Panc1 (cell line): ENCODE results near the gene RIMBP3C. TPM values are rescaled to one million over a fixed set of nuclear protein-coding genes. Genes with fewer than 3 reads are reported as not detected.
A peak's percentile ranks its signal among the peaks of the same experiment; 100 is the strongest.
"Not testable (repeated sequence)": the region's sequence is repeated elsewhere in the genome, so short reads cannot be mapped to it uniquely, and the experiment has no call there.

Source experiments
- ATAC-seq: fragments of 200-7000 bp; cut with Tn5 transposase; 2 replicates; pipeline ENCODE4 v1.9.1; 2020; ENCODE audit warnings: mild to moderate bottlenecking, moderate library complexity
- BruUV-seq: library from RNA; stranded (reverse); fragments of 400-500 nt; replicated peaks from 2 replicates; lab custom pipeline; 2021; lab: Mats Ljungman, UMichigan
- CTCF ChIA-PET: fragments of 300-600 bp; sonication (Branson Sonifier 250); formaldehyde crosslinking; loops from one replicate; lab custom pipeline; 2022; ENCODE audit warnings: antibody characterized with exemption; lab: Charles Lee
- POLR2A ChIA-PET: fragments of 300-600 bp; sonication (Branson Sonifier 250); formaldehyde crosslinking; loops from one replicate; lab custom pipeline; 2022; ENCODE audit warnings: antibody characterized with exemption; lab: Charles Lee
- DNase-seq: peaks from one replicate; pipeline ENCODE4 v3.0.0-alpha.2; 2010; ENCODE audit warnings: low read depth, low spot score
- H3K27ac ChIP-seq: 2 replicates; pipeline ENCODE4 v1.5.1; 2011; ENCODE audit warnings: mild to moderate bottlenecking, low read length, inconsistent platforms
- H3K27me3 ChIP-seq: fragments of 200-500 bp; sonication (Bioruptor generic); 2 replicates; pipeline ENCODE4 v1.6.0; 2014; ENCODE audit warnings: low read length, inconsistent platforms; ENCODE audit not compliant: control insufficient read depth, insufficient read depth
- H3K36me3 ChIP-seq: fragments of 200-500 bp; sonication (Bioruptor generic); 2 replicates; pipeline ENCODE4 v1.5.1; 2014; ENCODE audit warnings: inconsistent platforms, mild to moderate bottlenecking, low read length, moderate library complexity; ENCODE audit not compliant: control insufficient read depth, insufficient read depth
- H3K4me1 ChIP-seq: 2 replicates; pipeline ENCODE4 v1.5.1; 2011; ENCODE audit warnings: inconsistent platforms, mild to moderate bottlenecking, low read length, moderate library complexity; ENCODE audit not compliant: control insufficient read depth, insufficient read depth
- H3K4me3 ChIP-seq, 2 experiments: 2 replicates each; pipeline ENCODE4 v1.5.1; 2011 to 2012; ENCODE audit warnings: low read depth in 2 of 2, low read length in 2 of 2, mild to moderate bottlenecking in 2 of 2, inconsistent platforms in 1 of 2, moderate library complexity in 1 of 2
- H3K9me3 ChIP-seq: fragments of 200-500 bp; sonication (Bioruptor generic); 2 replicates; pipeline ENCODE4 v1.5.1; 2014; ENCODE audit warnings: low read depth, mild to moderate bottlenecking, inconsistent platforms, low read length, moderate library complexity; ENCODE audit not compliant: control insufficient read depth, insufficient read depth
- POLR2AphosphoS5 ChIP-seq: IDR thresholded peaks from 2 replicates; pipeline ENCODE4 v1.6.1; 2012; ENCODE audit warnings: mild to moderate bottlenecking, low read depth, low read length, moderate library complexity
- REST ChIP-seq, 2 experiments: IDR thresholded peaks; 2 replicates each; pipeline ENCODE4 v1.6.1; 2011 to 2012; ENCODE audit warnings: low read depth in 2 of 2, control low read depth in 1 of 2, low read length in 1 of 2, mild to moderate bottlenecking in 1 of 2, moderate library complexity in 1 of 2; ENCODE audit not compliant: insufficient read depth in 1 of 2
- SIN3A ChIP-seq: IDR thresholded peaks from 2 replicates; pipeline ENCODE4 v1.6.1; 2012; ENCODE audit warnings: low read depth, mild to moderate bottlenecking, low read length, moderate library complexity, borderline replicate concordance; ENCODE audit not compliant: insufficient read depth
- TCF7L2 ChIP-seq: IDR thresholded peaks from 2 replicates; pipeline ENCODE4 v1.6.1; 2011; ENCODE audit warnings: mild to moderate bottlenecking, low read depth, low read length, inconsistent platforms
- in situ Hi-C: cut with HindIII; loops from 2 replicates; pipeline ENCODE4 v1.10.0; 2016; ENCODE audit warnings: low sequenced_read_pairs, low pct_unique_long_range_greater_than_20kb
- intact Hi-C: fragments of 100-400 bp; cut with micrococcal nuclease; formaldehyde crosslinking; loops from one replicate; pipeline ENCODE4 v1.10.0; 2022; ENCODE audit not compliant: unreplicated experiment
- total RNA-seq: library from RNA; stranded (reverse); gene quantifications from one replicate; pipeline ENCODE4 v1.2.1, GENCODE V29; 2021; ENCODE audit not compliant: unreplicated experiment
- TF ChIP-seq, protein P1 (sequence below): fragments of 450-650 bp; IDR thresholded peaks from 2 replicates; pipeline ENCODE4 v1.5.1; 2017; ENCODE audit warnings: mild to moderate bottlenecking

RIMBP3C gene
- total RNA-seq, 1 experiment from 2014 or later: 0.90 TPM

GRCh38 chr22:21585389-21585788, 34.1 kb upstream of the RIMBP3C start:
- no TSS peak for BruUV-seq
- Histone ChIP-seq H3K4me3 (no peak overlapping the region), H3K4me1 (no peaks in the 10 kb centered on the region; the same call in 1 of the 2 replicates), H3K27me3 (no peaks in the 10 kb centered on the region), H3K36me3 (no peaks in the 10 kb centered on the region), H3K9me3 (no peaks in the 10 kb centered on the region), H3K27ac (no peak overlapping the region)
- DNase-seq (no peak), ATAC-seq (no peak)
- ChIA-PET POLR2A (no interaction called here), CTCF (interaction anchor here (0.6 kb wide), 1 partner anchor 10 kb away, joined by 3 read pairs; no protein-coding TSS in a partner anchor)
- TF ChIP-seq, protein P1, sequence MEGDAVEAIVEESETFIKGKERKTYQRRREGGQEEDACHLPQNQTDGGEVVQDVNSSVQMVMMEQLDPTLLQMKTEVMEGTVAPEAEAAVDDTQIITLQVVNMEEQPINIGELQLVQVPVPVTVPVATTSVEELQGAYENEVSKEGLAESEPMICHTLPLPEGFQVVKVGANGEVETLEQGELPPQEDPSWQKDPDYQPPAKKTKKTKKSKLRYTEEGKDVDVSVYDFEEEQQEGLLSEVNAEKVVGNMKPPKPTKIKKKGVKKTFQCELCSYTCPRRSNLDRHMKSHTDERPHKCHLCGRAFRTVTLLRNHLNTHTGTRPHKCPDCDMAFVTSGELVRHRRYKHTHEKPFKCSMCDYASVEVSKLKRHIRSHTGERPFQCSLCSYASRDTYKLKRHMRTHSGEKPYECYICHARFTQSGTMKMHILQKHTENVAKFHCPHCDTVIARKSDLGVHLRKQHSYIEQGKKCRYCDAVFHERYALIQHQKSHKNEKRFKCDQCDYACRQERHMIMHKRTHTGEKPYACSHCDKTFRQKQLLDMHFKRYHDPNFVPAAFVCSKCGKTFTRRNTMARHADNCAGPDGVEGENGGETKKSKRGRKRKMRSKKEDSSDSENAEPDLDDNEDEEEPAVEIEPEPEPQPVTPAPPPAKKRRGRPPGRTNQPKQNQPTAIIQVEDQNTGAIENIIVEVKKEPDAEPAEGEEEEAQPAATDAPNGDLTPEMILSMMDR: no peak
- in situ Hi-C loops (no loop called here), intact Hi-C loops (no loop called here)

DNA sequence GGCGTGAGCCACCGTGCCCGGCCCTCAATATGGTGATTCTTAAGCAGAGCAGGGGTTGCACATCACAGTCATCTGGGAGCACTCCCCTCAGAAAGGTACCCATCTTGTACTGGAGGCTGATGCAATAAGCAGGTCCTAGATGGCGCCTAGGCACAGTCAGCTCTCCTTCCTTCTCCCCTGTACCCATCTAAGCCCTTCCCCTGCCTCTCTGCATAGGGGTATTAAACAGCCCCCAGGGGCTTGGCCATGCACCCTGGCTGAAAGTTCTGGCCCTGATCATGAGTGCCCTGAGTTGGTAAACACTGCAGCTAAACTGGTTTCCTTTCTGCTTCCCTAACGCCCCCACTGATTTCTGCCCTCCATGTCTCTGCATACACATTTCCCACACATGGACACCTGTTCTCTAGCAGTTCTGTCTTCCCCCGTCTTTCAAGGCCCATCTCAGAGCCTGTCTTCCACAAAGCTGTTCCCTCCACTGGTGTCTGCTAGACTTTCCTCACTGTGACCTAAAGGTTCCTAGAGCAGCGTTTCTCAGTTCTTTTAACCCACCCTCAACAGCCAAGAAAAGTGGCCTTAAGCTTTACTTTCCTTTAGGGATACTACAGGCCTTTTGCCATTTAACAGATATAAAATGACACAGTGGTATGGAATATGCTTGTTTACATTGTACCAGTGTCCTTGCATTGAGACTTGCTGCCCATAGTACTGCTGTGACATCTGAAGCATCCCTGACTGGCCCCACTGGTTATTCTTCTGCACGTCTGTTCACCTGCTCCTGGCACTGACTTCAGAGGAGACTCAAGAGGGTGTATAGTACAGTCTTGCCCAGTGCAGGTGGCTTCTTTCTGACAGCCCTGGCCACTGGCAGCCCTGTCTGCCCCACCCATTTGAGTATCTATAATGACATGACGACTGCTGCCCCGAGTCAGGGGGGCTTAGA, 31.8 kb upstream of the RIMBP3C start:
- DNase-seq (no peak), ATAC-seq (no peak)
- ChIA-PET POLR2A (no interaction called here), CTCF (no interaction called here)
- 0 out of 2 replicates have a peak overlapping the region, but pooled peaks have one; percentile 1 for H3K27ac ChIP-seq
- H3K4me1 ChIP-seq: peaks cover 4% of the 10 kb centered on the region
- in situ Hi-C loops (no loop called here), intact Hi-C loops (no loop called here)
- no peak overlapping the region for H3K4me3 ChIP-seq
- TF ChIP-seq, protein P1: no peak
- TF ChIP-seq REST (IDR thresholded peaks at IDR 0.05; ENCODE audit: insufficient read depth in 1 of 2, low read depth in 2 of 2, low read length in 1 of 2) (no peak), TCF7L2 (no peak), POLR2AphosphoS5 (no peak), SIN3A (no peak)
- no peaks in the 10 kb centered on the region for H3K36me3 ChIP-seq
- no TSS peak for BruUV-seq
- H3K9me3 ChIP-seq: no peaks in the 10 kb centered on the region
- H3K27me3 ChIP-seq: no peaks in the 10 kb centered on the region

DNA sequence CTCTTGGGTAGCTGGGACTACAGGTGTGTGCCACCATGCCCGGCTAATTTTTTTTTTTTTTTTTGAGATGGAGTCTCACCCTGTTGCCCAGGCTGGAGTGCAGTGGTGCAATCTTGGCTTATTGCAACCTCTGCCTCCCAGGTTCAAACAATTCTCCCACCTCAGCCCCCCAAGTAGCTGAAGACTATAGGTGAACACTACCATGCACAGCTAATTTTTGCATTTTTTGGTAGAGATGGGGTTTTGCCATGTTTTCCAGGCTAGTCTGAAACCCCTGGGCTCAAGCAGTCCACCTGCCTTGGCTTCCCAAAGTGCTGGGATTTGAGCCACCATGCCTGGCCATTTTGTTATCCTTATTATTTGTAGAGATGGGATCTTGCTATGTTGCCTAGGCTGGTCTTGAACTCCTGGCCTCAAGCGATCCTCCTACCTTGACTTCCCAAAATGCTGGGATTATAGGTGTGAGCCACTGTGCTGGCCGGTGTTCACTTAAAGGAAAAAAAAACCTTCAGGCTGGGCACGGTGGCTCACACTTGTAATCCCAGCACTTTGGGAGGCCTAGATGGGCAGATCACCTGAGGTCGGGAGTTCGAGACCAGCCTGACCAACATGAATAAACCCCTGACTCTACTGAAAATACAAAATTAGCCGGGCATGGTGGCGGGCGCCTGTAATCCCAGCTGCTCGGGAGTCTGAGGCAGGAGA, 29.9 kb upstream of the RIMBP3C start:
- H3K9me3 ChIP-seq, intact Hi-C loops, ATAC-seq, in situ Hi-C loops, H3K27ac ChIP-seq, H3K27me3 ChIP-seq, H3K36me3 ChIP-seq, H3K4me1 ChIP-seq, BruUV-seq, POLR2A ChIA-PET, DNase-seq, CTCF ChIA-PET, H3K4me3 ChIP-seq: not testable (repeated sequence)

GRCh38 chr22:21580623-21581007, 29.4 kb upstream of the RIMBP3C start:
- H3K36me3 ChIP-seq, BruUV-seq, H3K4me1 ChIP-seq, H3K27me3 ChIP-seq, intact Hi-C loops, H3K9me3 ChIP-seq, POLR2A ChIA-PET, CTCF ChIA-PET, ATAC-seq, in situ Hi-C loops, H3K27ac ChIP-seq, DNase-seq, H3K4me3 ChIP-seq: not testable (repeated sequence)
